Fibroblast of villous mesenchyme (primary cell): ENCODE measurements around the gene STEAP3. TPM values are rescaled to one million over a fixed set of nuclear protein-coding genes. Genes with fewer than 3 reads are reported as not detected.

Source experiments
- DNase-seq: peaks from one replicate; pipeline ENCODE4 v3.0.0-alpha.2; 2010; ENCODE audit warnings: low read depth
- H3K4me3 ChIP-seq: 2 replicates; pipeline ENCODE4 v1.5.1; 2011; ENCODE audit warnings: low read depth, mild to moderate bottlenecking, low read length
- total RNA-seq: library from RNA; depleted of rRNA; stranded (reverse); fragments of >200 nt; gene quantifications from 2 replicates; pipeline ENCODE4 v1.2.3, GENCODE V29; 2012
- TF ChIP-seq, protein P1 (sequence below): IDR thresholded peaks from 2 replicates; pipeline ENCODE4 v1.5.1; 2012; ENCODE audit warnings: low read depth, mild to moderate bottlenecking, low read length; ENCODE audit not compliant: insufficient read depth

Gene STEAP3
- total RNA-seq, 1 donor: 17.7 TPM

GRCh38 chr2:119240311-119241204 lies 16.9 kb downstream of the STEAP3 start:
- TF ChIP-seq, protein P1, sequence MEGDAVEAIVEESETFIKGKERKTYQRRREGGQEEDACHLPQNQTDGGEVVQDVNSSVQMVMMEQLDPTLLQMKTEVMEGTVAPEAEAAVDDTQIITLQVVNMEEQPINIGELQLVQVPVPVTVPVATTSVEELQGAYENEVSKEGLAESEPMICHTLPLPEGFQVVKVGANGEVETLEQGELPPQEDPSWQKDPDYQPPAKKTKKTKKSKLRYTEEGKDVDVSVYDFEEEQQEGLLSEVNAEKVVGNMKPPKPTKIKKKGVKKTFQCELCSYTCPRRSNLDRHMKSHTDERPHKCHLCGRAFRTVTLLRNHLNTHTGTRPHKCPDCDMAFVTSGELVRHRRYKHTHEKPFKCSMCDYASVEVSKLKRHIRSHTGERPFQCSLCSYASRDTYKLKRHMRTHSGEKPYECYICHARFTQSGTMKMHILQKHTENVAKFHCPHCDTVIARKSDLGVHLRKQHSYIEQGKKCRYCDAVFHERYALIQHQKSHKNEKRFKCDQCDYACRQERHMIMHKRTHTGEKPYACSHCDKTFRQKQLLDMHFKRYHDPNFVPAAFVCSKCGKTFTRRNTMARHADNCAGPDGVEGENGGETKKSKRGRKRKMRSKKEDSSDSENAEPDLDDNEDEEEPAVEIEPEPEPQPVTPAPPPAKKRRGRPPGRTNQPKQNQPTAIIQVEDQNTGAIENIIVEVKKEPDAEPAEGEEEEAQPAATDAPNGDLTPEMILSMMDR: no peak
- H3K4me3 ChIP-seq: no peak overlapping the region
- DNase-seq: peak; percentile 85

DNA sequence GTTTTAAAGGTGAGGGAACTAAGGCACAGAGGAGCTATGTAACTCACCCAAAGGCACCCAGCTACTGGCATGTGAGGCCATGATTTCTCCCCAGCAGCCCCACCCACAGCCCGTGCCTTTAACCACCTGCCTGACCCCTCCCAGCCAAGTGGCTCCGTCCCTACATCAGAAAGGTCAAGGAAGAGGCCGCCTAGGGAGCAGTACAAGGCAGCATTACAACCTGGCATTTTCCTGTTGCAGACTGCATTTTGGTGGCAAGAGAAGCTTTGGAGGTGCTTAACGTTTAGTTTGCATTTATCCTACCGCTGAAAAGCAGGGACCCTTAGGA lies 17.5 kb downstream of the STEAP3 start:
- TF ChIP-seq, protein P1: no peak
- DNase-seq: no peak
- H3K4me3 ChIP-seq: no peak overlapping the region

DNA sequence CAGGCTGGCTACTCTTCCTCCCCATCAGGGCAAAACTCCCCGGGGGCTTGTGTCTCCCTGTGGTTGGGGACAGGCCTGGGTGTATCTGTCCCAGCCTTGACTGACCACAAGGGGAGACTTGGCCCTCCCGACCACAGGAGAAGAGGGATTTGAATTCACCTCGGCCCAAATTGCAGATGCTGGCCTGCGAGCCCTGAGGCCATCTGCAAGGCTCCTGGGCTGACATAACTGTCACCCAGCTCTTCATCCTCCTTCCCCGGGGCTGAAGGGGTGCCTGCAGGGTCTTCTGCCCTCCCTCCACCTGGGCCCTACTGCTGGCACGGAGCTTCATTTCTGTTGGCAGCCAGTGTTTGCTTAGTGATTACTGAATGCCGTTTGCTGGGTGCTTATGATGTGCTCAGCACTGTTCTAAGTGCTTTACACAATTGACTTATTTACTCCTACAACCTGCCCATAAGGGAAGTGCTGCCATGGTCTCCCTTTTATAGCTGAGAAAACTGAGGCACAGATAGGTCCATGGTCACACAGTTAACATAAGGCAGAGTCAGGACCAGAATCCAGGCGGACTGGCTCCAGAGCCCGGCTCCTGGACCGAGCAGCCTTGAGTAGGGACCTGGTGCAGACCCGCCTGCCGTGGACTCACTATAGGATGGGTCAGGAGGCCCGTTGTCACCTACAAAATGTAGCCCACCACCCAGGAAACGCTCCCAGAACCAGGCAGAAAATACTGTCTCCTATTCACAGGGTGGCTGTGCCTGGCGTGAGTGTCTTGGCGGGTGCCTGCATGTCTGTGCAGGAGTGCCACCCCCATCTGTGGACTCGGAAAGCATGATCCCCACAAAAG lies 18.9 kb downstream of the STEAP3 start:
- no peak for DNase-seq
- TF ChIP-seq, protein P1: no peak

DNA sequence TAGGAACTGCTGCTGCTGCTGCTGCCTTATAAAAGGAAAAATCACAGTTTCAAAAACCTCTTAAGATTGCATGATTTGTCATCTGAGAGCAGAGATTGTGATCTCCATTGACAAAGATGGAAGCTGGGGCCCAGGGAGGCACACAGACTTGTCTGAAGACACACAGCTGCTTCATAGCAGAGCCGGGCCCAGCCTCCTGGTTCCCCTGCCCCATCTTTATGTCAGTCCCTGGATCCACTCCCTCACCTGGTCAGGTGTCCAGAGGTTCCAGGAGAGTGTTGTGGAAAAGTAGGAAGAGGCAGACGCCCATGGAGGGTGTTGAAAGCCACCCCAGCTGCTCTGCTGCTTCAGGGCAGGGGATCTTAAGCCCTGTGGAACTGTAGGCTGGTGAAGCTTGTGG lies 20.0 kb downstream of the STEAP3 start:
- TF ChIP-seq, protein P1: no peak
- H3K4me3 ChIP-seq: no peak overlapping the region
- no peak for DNase-seq

More for the DNA sequence above, 18.9 kb downstream of the STEAP3 start:
- H3K4me3 ChIP-seq: no peak overlapping the region

- DNase-seq: no peak
- no peak overlapping the region for H3K4me3 ChIP-seq
- TF ChIP-seq, protein P1: no peak
These were observed 21.6 kb downstream of the STEAP3 start for GRCh38 chr2:119245076-119245840.

DNA sequence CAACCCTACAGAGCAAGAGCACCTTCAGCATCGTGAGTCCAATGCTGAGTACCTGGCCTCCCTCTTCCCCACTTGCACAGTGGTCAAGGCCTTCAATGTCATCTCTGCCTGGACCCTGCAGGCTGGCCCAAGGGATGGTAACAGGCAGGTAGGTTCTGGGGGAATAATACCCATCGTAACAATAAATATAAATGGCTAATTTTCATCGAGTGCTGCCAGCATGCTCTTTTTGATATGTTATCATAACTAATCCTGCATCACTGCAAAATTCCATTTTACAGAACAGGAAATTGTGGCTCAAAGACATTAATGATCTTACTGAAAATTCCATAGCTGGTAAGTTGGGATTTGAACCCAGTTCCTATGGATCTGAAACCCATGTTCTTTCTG lies 22.2 kb downstream of the STEAP3 start:
- H3K4me3 ChIP-seq: no peak overlapping the region
- TF ChIP-seq, protein P1: no peak
- DNase-seq: no peak
